Stimulated activated CD4-positive, alpha-beta T cell treated with anti-CD3 and anti-CD28 coated beads, Interleukin-1b, Interleukin-23, amount 100 ng/mL, for 48 hours (primary cell): ENCODE data around the gene CST9.

Experiments used
- DNase-seq: peaks from one replicate; pipeline ENCODE4 v3.0.0-alpha.2; 2020

The CST9 gene

DNA sequence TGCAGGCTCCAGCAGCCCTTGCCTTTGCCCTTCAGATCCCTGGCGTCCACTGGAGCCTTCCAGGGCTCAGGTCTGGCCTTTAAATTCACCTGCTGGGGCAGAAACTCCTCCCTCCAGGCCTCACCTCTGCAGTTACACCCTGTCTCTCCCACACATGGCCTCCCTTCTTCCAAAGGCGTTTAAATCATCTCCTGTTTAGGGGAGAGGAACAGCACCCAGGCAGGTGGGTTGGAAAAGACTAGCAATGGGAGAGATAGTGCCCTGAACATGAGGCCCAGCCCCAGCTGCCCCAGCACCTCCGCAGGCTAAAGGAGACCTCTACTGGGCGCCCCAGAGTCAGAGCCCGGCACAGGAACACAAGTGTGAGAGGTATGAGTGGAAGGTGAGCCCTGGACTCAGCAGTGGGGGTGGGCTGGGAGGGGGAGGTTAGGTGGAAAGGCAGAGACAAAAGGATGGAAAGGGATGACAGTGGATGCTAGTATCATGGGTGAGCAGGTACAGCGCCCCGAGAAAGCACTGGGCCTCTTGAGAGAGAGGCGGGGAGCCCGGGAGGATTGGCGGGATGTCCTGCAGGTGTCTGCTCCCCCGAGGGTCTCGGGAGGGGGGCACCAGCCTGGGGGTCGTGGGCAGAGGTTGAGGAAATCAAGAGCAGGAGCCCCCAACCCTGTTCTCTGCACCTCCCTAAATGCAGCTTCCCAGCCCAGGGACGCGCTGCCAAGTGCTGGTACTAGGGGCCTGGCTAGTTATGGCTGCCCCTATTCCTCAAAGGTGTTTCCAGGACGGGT is at the start of gene CST9:
Gene CST9 (minus strand): TSS at position 51 of the 785 bp plus-strand sequence. CDS start 53 bp downstream, outside the sequence.
- DNase-seq: no peak

DNA sequence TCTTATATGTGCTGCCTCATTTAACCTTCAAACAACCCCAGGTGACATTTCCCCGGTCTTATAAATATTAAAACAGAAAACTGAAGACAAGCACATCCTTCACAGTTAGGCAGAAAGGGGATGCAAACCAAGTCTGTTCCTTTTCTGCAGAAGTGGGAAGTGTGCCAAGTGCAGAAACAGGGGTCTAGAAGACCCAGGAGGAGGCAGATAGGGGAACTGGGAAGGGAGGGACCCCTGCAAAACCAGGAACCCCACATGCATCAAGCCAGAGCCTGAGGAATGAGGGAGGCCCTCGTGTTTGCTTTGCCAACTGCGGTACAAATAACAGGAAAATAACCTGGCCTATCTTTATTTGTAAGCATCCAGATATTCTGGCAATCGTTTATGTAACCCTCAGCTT is 49.0 kb upstream of the CST9 start:
- no peak for DNase-seq

- DNase-seq: no peak
These were observed 48.3 kb upstream of the CST9 start for GRCh38 chr20:23654000-23654399.

GRCh38 chr20:23653400-23653938 is 47.8 kb upstream of the CST9 start:
- DNase-seq: no peak

GRCh38 chr20:23652926-23653325 is 47.2 kb upstream of the CST9 start:
- DNase-seq: no peak

DNA sequence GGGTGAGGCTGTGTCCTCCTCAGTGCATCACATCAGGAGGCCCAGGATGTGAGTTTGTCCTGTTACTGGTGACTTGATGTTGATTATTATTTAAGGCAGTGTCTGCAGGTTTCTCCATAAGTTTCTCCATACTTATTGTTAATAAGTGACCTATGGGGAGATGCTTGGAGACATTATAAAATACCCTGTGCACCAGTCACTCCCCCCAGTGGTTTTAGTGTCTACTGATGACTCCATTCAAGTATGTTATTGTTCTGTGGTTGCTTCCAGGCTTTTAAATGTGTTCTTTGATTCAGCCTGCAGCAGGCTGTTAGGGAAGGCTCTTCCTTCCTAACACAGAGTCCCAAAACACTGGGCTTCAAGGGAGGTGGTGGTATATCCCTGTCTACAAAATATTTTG is 46.7 kb upstream of the CST9 start:
- DNase-seq: no peak

DNA sequence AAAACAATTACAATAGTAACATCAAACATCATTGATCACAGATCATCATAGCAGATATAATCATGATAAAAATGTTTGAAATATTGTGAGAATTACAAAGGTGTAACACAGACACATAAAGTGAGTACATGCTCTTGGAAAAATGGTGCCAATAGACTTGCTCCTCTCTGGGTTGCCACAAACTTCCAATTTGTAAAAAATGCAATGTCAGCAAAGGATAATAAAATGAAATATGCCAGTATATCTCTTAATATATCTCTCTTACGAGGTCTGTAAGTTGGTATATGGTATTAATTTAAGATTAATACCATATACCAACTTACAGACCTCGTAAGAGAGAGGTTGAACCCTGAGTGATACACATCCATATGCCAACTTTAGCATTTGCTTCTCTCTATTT is 45.4 kb upstream of the CST9 start:
- no peak for DNase-seq

DNA sequence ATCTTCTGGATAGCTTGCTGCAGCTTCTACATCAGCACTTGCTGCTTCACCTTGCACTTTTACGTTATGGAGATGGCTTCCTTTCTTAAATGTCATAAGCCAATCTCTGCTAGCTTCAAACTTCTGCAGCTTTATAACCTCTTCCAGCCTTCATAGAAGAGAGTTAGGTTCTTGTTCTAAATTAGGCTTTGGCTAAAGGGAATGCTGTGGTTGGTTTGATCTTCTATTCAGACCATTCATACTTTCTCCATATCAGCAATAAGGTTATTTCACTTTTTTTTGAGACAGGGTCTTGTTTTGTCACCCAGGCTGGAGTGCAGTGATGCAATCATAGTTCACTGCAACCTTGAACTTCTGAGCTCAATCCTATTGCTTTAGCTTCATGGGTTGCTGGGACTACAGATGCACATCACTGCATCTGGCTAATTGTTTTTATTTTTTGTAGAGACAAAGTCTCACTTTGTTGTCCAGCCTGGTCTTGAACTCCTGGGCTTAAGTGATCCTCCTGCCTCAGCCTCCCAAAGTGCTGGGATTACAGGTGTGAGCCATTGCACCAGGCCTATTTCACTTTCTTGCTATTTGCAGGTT is 44.2 kb upstream of the CST9 start:
- DNase-seq: no peak

- DNase-seq: no peak
These were observed 43.5 kb upstream of the CST9 start for GRCh38 chr20:23649242-23649641.

- no peak for DNase-seq
These were observed 41.6 kb upstream of the CST9 start for GRCh38 chr20:23647346-23647745.

DNA sequence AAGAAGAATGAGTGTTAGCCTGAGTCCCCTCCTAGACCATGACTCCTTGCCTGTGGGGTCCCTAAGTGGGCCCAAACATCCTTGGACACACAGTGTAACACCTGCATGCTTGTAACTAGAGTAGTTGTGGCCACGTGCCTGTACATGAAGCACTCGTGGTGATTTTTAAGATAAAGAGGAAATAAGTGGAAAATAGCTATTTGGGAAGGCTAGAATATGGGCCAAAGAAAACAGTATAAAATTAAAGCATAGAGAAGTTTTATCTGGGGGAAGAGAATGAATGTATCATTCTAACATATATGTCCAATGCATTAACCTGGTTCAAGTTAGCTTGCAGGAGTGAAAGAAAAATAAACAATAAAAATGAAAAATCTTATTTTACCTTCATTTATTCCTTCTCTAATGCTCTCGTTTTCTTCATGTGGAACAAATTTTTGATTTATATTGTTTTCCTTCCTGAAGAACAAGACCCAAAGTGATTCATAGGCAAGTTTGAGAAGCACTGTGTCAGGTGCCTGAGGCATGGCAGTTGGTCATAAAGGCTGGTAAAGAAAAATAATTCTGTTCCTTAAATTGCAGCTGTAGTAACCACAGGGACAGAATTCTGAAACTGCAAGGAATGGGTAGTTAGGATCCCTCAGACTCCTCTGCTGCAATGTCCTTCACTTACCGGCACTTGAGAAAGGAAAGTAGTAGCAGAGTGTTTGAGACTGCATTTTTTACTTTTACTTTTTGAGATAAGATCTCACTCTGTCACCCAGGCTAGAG is 40.6 kb upstream of the CST9 start:
- DNase-seq: no peak

GRCh38 chr20:23645575-23645974 is 39.9 kb upstream of the CST9 start:
- no peak for DNase-seq

DNA sequence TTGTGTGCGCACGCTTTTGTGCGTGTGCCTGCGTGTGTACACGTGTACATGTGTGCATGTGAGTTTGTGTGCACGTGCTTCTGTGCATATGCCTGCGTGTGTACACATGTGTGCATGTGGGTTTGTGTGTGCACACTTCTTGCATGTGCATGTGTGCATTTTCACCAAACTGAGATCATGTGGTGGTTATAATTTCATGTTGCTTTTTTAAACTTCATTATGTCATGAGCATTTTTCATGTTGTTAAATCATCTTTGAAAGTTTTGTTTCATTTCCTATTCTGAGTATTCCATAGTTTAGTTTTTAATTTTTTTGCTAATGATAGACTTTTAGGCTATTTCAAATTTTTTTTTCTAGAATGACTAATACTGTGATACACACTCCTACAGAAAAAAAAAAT is 38.4 kb upstream of the CST9 start:
- no peak for DNase-seq

GRCh38 chr20:23643659-23644058 is 37.9 kb upstream of the CST9 start:
- no peak for DNase-seq

DNA sequence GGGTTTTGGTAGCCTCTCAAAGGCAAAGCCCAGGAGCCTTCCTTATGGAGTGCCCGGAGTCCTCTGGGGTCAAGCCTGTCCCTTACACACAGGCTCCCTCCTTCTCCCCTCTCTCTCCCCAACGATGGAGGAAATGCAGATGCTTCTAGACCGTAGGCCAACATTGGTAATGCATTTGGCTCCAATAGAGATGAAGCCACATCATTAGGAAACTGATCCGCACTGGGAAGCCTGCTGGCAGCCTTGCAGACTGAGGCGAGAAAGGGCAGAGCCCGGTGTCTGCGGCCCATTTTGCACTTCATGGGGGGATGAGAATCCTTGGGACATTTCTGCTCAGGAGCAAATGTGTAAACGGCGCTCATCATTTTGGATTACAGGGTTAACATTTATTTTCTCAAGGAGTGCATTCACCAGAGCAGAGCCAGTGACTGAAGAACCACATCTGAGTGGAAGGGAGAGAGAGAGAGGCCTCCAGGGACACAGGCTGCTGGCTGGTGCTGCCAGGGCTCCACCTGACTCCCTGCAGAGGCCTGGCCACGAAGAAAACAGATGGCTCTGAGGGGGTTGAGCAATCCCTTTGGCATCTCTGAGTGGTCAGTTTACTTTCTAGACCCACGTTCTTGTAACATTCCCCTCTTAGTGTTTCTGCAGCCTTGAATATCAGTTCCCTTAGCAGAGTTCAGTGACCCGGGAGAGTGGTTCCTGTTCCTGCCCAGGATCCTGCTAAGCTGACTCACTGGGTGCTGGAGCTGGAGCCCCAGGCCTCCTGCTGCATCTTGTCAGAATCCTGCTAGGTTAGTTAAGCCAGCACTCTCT is 36.4 kb upstream of the CST9 start:
- DNase-seq: no peak

- DNase-seq: no peak
These were observed 35.3 kb upstream of the CST9 start for GRCh38 chr20:23640671-23641667.

DNA sequence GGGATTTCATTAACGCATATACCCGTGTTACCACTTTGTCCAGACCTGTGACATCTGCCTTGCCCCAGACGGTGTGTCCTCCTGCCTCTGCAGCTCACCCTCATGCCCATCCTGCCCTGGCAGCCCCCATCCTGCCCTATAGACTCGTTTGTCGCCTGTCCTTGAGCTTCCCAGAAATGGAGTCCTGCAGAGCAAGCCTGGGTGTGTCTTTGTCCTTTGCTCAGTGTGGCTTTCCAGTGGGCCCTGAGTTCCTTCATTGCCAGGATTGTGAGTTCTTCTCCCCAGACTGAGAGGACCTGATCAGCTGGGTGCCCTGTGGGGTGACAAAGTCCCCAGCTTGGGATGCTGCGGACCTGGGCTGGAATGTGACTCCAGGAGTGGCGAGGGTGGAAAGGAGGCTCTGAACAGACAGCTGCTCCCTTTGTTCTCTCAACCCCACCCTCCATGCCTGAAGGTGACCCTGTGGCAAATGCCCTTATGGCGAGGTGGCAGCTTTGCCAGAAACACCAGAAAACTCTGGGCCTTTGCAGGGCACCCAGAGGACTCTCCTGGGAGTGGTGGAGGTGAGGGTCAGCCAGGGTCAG is 34.4 kb upstream of the CST9 start:
- DNase-seq: no peak

- no peak for DNase-seq
These were observed 33.8 kb upstream of the CST9 start for GRCh38 chr20:23639490-23639958.

- DNase-seq: no peak
These were observed 32.6 kb upstream of the CST9 start for GRCh38 chr20:23638309-23638708.

DNA sequence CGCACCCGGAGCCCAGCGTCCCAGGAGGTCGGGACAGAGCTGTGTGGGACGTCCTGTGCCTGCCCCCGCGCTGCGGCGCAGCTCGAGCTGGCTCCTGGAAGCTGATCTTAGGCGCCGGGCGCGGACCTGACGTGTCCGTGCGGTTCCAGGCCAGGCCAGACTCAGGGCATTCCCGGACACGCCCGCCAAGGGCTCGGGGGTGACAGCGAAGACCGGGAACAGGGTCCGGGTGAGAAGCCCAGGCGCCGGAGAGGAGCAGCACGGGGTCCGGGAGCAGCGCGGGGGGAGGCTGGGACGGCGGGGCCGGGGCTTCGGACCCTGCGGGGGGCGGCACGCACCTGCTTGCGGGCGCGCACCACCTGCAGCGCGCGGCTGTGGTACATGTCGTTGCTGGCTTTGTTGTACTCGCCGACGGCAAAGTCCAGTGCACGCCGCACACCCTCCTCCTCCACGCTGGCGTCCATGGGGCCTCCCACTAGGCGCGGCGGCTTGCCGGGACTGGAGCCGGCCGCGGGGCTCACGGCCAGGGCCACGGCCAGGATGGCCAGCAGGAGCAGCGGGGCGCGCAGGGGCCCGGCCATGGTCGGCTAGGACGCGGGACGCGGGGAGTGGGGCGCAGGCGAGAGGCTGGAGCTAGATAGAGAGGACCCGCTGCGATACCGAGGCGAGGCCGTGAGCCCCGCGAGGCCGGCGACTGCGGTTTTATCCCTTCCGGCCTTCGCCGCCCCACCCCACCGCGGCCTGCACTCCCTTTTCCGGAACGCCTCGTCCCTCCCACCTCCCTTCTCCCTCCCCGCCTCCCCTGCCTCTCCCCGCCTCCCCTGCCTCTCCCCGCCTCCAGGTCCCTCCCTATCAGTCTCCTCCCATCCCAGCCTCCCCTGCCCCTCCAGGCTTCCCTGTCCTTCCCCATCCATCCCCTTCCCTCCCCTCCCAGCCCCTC is 31.8 kb upstream of the CST9 start, which contains the start of gene CST3:
Gene CST3 (minus strand): TSS at position 674 of the 940 bp plus-strand sequence. CDS start 93 bp downstream, at position 581.
- DNase-seq: no peak
